Measurements from ENCODE around the gene SLC35E2B.
"Not testable (repeated sequence)": the region's sequence is repeated elsewhere in the genome, so short reads cannot be mapped to it uniquely, and the experiment has no call there.

SLC35E2B gene

GRCh38 chr1:1702506-1702905 is 9.9 kb upstream of the SLC35E2B start:
- DNase-seq: not testable (repeated sequence)

- DNase-seq: not testable (repeated sequence)
These were observed 8.0 kb upstream of the SLC35E2B start for GRCh38 chr1:1700557-1700956.

GRCh38 chr1:1700067-1700466 is 7.5 kb upstream of the SLC35E2B start:
- DNase-seq: not testable (repeated sequence)

- DNase-seq: not testable (repeated sequence)
These were observed 6.5 kb upstream of the SLC35E2B start for GRCh38 chr1:1699061-1699460.

- DNase-seq: not testable (repeated sequence)
These were observed 5.0 kb upstream of the SLC35E2B start for GRCh38 chr1:1697358-1698183.

GRCh38 chr1:1696431-1697357 is 4.1 kb upstream of the SLC35E2B start:
- DNase-seq: not testable (repeated sequence)

- DNase-seq: peak; percentile 59
These were observed 276 bp downstream of the SLC35E2B start for GRCh38 chr1:1692324-1692713.

GRCh38 chr1:1691443-1691842 is 1.2 kb downstream of the SLC35E2B start:
- DNase-seq: not testable (repeated sequence)

GRCh38 chr1:1689526-1689925 is 3.1 kb downstream of the SLC35E2B start:
- DNase-seq: not testable (repeated sequence)

GRCh38 chr1:1687846-1688245 is 4.7 kb downstream of the SLC35E2B start:
- DNase-seq: no peak

- no peak for DNase-seq
These were observed 8.4 kb downstream of the SLC35E2B start for GRCh38 chr1:1684031-1684681.

- DNase-seq: no peak
These were observed 9.3 kb downstream of the SLC35E2B start for GRCh38 chr1:1683104-1683905.

- no peak for DNase-seq
These were observed 11.7 kb downstream of the SLC35E2B start for GRCh38 chr1:1680912-1681273.

GRCh38 chr1:1680031-1680911 is 12.3 kb downstream of the SLC35E2B start:
- no peak for DNase-seq

- DNase-seq: no peak
These were observed 13.8 kb downstream of the SLC35E2B start for GRCh38 chr1:1678581-1679380.

- DNase-seq: no peak
These were observed 14.6 kb downstream of the SLC35E2B start for GRCh38 chr1:1677718-1678580.

- not testable (repeated sequence) for DNase-seq
These were observed 16.5 kb downstream of the SLC35E2B start for GRCh38 chr1:1676087-1676486.

GRCh38 chr1:1675218-1675617 is 17.4 kb downstream of the SLC35E2B start:
- DNase-seq: not testable (repeated sequence)

- not testable (repeated sequence) for DNase-seq
These were observed 17.8 kb downstream of the SLC35E2B start for GRCh38 chr1:1674806-1675205.

Data from fibroblast of skin of scalp (primary cell).